Spleen (tissue), 7 donors: ENCODE measurements around the gene LEMD3.

Experiments used
- CTCF ChIP-seq, 11 experiments: fragments of 200-600 bp in 7 of 11; fragments of 450-650 bp in 4 of 11; sonication (generic) in 4 of 11; IDR thresholded peaks in 8 of 11; conservative IDR thresholded peaks in 3 of 11; 1 replicate in 7 of 11; 2 replicates in 4 of 11; pipeline versions ENCODE4 v1.4.0 to v1.8.0; 2016 to 2021; ENCODE audit warnings: antibody characterized with exemption in 11 of 11, inconsistent platforms in 4 of 11, mild to moderate bottlenecking in 1 of 11
- POLR2A ChIP-seq, 3 donors: fragments of 450-650 bp; IDR thresholded peaks; one replicate each; pipeline ENCODE4 v1.5.1; 2017; ENCODE audit warnings: antibody characterized with exemption in 3 of 3, mild to moderate bottlenecking in 1 of 3
- POLR2AphosphoS5 ChIP-seq, 3 donors: sonication (generic); formaldehyde crosslinking; IDR thresholded peaks; one replicate each; pipeline ENCODE4 v1.5.1; 2017; ENCODE audit warnings: antibody characterized with exemption in 3 of 3
- donor health status: DM: no; HTN: no; CAD: no; lungs with moderate emphysema.
- donor health status: DM: no; HTN: no; CAD: no.
- donor health status: DM: no; HTN: no; CAD: no.

DNA sequence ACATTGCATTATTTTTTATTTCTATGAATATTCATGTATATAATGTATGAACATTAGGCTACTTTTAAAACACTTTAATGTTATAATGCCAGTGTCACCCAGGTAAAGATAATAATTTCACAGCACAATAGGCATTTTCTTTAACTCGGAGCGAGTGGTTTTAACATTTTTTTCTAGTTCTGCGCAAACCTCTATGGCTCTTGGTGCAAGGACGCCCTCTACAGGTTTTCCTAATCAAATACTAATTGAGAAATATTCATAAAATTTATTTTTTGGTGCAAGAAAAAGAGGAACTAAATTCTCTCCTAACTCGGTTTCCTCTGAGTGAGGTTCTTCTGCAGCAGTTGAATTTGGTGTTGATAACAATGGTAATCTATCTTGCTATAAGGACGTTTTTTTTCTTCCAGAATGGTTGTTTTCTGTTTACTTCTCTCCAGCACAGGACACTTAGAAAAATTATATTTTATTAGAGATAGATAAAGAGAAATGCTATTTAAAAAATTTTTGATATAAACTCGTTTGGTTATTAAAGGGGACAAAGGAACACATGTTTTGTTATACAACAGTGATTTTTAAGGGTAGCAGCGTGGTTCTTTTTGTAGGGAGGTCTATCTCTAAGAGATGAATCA is 45.8 kb upstream of the LEMD3 start:
- TF ChIP-seq CTCF (IDR thresholded peaks at IDR 0.05 in 8 of 11, conservative IDR thresholded peaks at IDR 0.05 in 3 of 11) (peak in 7 of 11 experiments; percentile 23 to 50 (median 37)), POLR2A (IDR thresholded peaks at IDR 0.05) (no peak), POLR2AphosphoS5 (IDR thresholded peaks at IDR 0.05) (no peak)
